H1 (cell line): ENCODE results near the gene FMNL2. TPM values are rescaled to one million over a fixed set of nuclear protein-coding genes. Genes with fewer than 3 reads are reported as not detected.

Source experiments
- CTCF ChIA-PET: fragments of 300-600 bp; sonication (Branson Sonifier 250); formaldehyde crosslinking; loops from one replicate; lab custom pipeline; 2021; ENCODE audit not compliant: partially characterized antibody; lab: Charles Lee
- POLR2A ChIA-PET: fragments of 300-600 bp; sonication (Branson Sonifier 250); formaldehyde crosslinking; loops from one replicate; lab custom pipeline; 2021; ENCODE audit warnings: inconsistent platforms; ENCODE audit not compliant: partially characterized antibody; lab: Charles Lee
- DNase-seq, 2 experiments: peaks; one replicate each; pipeline versions ENCODE4 v3.0.0 to v3.0.0-alpha.2; 2010 to 2022; ENCODE audit warnings: low spot score in 2 of 2, low read depth in 1 of 2, mixed read lengths in 1 of 2
- FAIRE-seq: peaks from 2 replicates; lab custom pipeline; 2011; peaks lifted over from hg19 to GRCh38; lab: Jason Lieb, UNC
- H2AFZ ChIP-seq: 2 replicates; pipeline ENCODE4 v1.8.1; 2012; ENCODE audit warnings: low read length, inconsistent platforms
- H2AK5ac ChIP-seq: 2 replicates; pipeline ENCODE4 v1.6.1; 2013; ENCODE audit warnings: low read depth, low read length
- H2BK120ac ChIP-seq: replicated peaks from 2 replicates; pipeline ENCODE3; 2013; ENCODE audit warnings: low read depth, low read length, inconsistent platforms
- H2BK12ac ChIP-seq: 2 replicates; pipeline ENCODE4 v1.6.1; 2013; ENCODE audit warnings: low read depth, low read length
- H2BK15ac ChIP-seq: 2 replicates; pipeline ENCODE4 v1.6.1; 2013; ENCODE audit warnings: low read length
- H2BK20ac ChIP-seq: 2 replicates; pipeline ENCODE4 v1.6.1; 2013; ENCODE audit warnings: low read length
- H2BK5ac ChIP-seq: 2 replicates; pipeline ENCODE4 v1.6.1; 2013; ENCODE audit warnings: low read depth, low read length
- H3K14ac ChIP-seq: 2 replicates; pipeline ENCODE4 v1.6.1; 2013; ENCODE audit warnings: inconsistent platforms; ENCODE audit not compliant: insufficient read length
- H3K18ac ChIP-seq: 2 replicates; pipeline ENCODE4 v1.6.1; 2013; ENCODE audit warnings: low read length; ENCODE audit errors: extremely low read depth
- H3K23ac ChIP-seq: 2 replicates; pipeline ENCODE4 v1.6.1; 2013; ENCODE audit warnings: inconsistent platforms; ENCODE audit not compliant: insufficient read length
- H3K23me2 ChIP-seq: 2 replicates; pipeline ENCODE4 v1.6.1; 2013; ENCODE audit warnings: low read depth, low read length
- H3K27ac ChIP-seq: 2 replicates; pipeline ENCODE4 v1.6.1; 2011; ENCODE audit warnings: low read depth, low read length, inconsistent platforms
- H3K27me3 ChIP-seq, 4 experiments: replicated peaks in 1 of 4; 1 replicate in 1 of 4; 2 replicates in 3 of 4; pipeline versions ENCODE4 v1.6.1 to v1.8.1; 2011 to 2013; ENCODE audit warnings: low read length in 3 of 4, mild to moderate bottlenecking in 3 of 4, inconsistent platforms in 2 of 4, mixed read lengths in 2 of 4, moderate library complexity in 1 of 4; ENCODE audit not compliant: control insufficient read depth in 3 of 4, insufficient read depth in 3 of 4; ENCODE audit errors: extremely low read depth in 1 of 4
- H3K36me3 ChIP-seq, 4 experiments: 2 replicates each; pipeline versions ENCODE4 v1.6.1 to v1.8.1; 2011 to 2013; ENCODE audit warnings: mild to moderate bottlenecking in 4 of 4, low read length in 3 of 4, moderate library complexity in 2 of 4, control low read depth in 1 of 4, inconsistent platforms in 1 of 4; ENCODE audit not compliant: insufficient read depth in 4 of 4, control insufficient read depth in 2 of 4
- H3K4ac ChIP-seq: replicated peaks from 2 replicates; pipeline ENCODE3; 2013; ENCODE audit warnings: low read length, low read depth, mixed read lengths, inconsistent platforms; ENCODE audit not compliant: insufficient read length
- H3K4me1 ChIP-seq, 4 experiments: replicated peaks in 1 of 4; 1 replicate in 1 of 4; 2 replicates in 3 of 4; pipeline versions ENCODE4 v1.6.1 to v1.8.1; 2011 to 2013; ENCODE audit warnings: low read length in 3 of 4, inconsistent platforms in 2 of 4, mixed read lengths in 1 of 4; ENCODE audit not compliant: insufficient read depth in 4 of 4, control insufficient read depth in 3 of 4
- H3K4me2 ChIP-seq, 2 experiments: 2 replicates each; pipeline versions ENCODE4 v1.6.1 to v1.8.1; 2011 to 2013; ENCODE audit warnings: low read depth in 2 of 2, low read length in 2 of 2, control low read depth in 1 of 2, inconsistent platforms in 1 of 2, mild to moderate bottlenecking in 1 of 2; ENCODE audit not compliant: insufficient read depth in 1 of 2
- H3K4me3 ChIP-seq, 4 experiments: fragments of 200-600, 300-600 bp in 1 of 4; sonication (generic), shearing (Covaris generic), sonication (Bioruptor Twin) in 1 of 4; 2 replicates each; pipeline versions ENCODE4 v1.5.1 to v1.8.1; 2011 to 2016; ENCODE audit warnings: low read length in 4 of 4, low read depth in 3 of 4, control low read depth in 2 of 4, inconsistent platforms in 2 of 4, mild to moderate bottlenecking in 2 of 4, mixed read lengths in 1 of 4, moderate library complexity in 1 of 4; ENCODE audit not compliant: insufficient read depth in 2 of 4; ENCODE audit errors: extremely low read depth in 1 of 4
- H3K56ac ChIP-seq: replicated peaks from 2 replicates; pipeline ENCODE3; 2013; ENCODE audit warnings: low read depth, mild to moderate bottlenecking, mixed read lengths, low read length, inconsistent platforms; ENCODE audit not compliant: insufficient read length
- H3K79me1 ChIP-seq: 2 replicates; pipeline ENCODE4 v1.6.1; 2013; ENCODE audit warnings: low read depth, low read length, control low read depth
- H3K79me2 ChIP-seq, 2 experiments: 2 replicates each; pipeline versions ENCODE4 v1.6.1 to v1.8.1; 2012 to 2013; ENCODE audit warnings: low read length in 2 of 2, mild to moderate bottlenecking in 2 of 2, inconsistent platforms in 1 of 2; ENCODE audit not compliant: insufficient read depth in 2 of 2, control insufficient read depth in 1 of 2
- H3K9ac ChIP-seq, 4 experiments: replicated peaks in 1 of 4; 1 replicate in 1 of 4; 2 replicates in 3 of 4; pipeline versions ENCODE4 v1.6.1 to v1.8.1; 2011 to 2013; ENCODE audit warnings: low read depth in 3 of 4, low read length in 3 of 4, control low read depth in 2 of 4, mild to moderate bottlenecking in 2 of 4, moderate library complexity in 2 of 4, inconsistent platforms in 1 of 4; ENCODE audit errors: extremely low read depth in 1 of 4
- H3K9me3 ChIP-seq, 2 experiments: 2 replicates each; pipeline versions ENCODE4 v1.6.1 to v1.8.1; 2012 to 2013; ENCODE audit warnings: mild to moderate bottlenecking in 2 of 2, moderate library complexity in 2 of 2, control low read depth in 1 of 2, inconsistent platforms in 1 of 2, low read depth in 1 of 2, low read length in 1 of 2, mixed read lengths in 1 of 2; ENCODE audit not compliant: insufficient read depth in 2 of 2
- H4K20me1 ChIP-seq, 2 experiments: replicated peaks in 1 of 2; 2 replicates each; pipeline versions ENCODE3 to v1.8.1; 2011 to 2013; ENCODE audit warnings: inconsistent platforms in 2 of 2, low read length in 2 of 2, mild to moderate bottlenecking in 1 of 2; ENCODE audit not compliant: insufficient read depth in 2 of 2, control insufficient read depth in 1 of 2
- H4K5ac ChIP-seq: 2 replicates; pipeline ENCODE4 v1.6.1; 2013; ENCODE audit warnings: low read length, low read depth, mixed read lengths, inconsistent platforms; ENCODE audit not compliant: insufficient read length
- H4K8ac ChIP-seq: 2 replicates; pipeline ENCODE4 v1.8.0; 2013; ENCODE audit warnings: mild to moderate bottlenecking, moderate library complexity, low read length, inconsistent platforms; ENCODE audit not compliant: insufficient read depth; ENCODE audit errors: extremely low read depth
- H4K91ac ChIP-seq: replicated peaks from 2 replicates; pipeline ENCODE3; 2013; ENCODE audit warnings: low read length, mixed read lengths, inconsistent platforms; ENCODE audit not compliant: insufficient read length
- BCL11A ChIP-seq, 2 experiments: IDR thresholded peaks; one replicate each; pipeline ENCODE4 v1.6.1; 2011; ENCODE audit warnings: low read depth in 2 of 2, low read length in 2 of 2, mild to moderate bottlenecking in 2 of 2
- CBX5 ChIP-seq: fragments of 300-800, 300-1000 bp; sonication (generic); IDR thresholded peaks from 2 replicates; pipeline ENCODE4 v1.7.1; 2016; ENCODE audit warnings: antibody characterized with exemption, low read length, low read depth
- NANOG ChIP-seq: IDR thresholded peaks from 2 replicates; pipeline ENCODE4 v1.6.1; 2011; ENCODE audit warnings: low read length, low read depth, mild to moderate bottlenecking, inconsistent platforms; ENCODE audit not compliant: insufficient read depth, poor library complexity, severe bottlenecking
- RBBP5 ChIP-seq: IDR thresholded peaks from 2 replicates; pipeline ENCODE4 v1.7.1; 2012; ENCODE audit warnings: low read depth, mild to moderate bottlenecking, inconsistent platforms, low read length, moderate library complexity, borderline replicate concordance
- SIX5 ChIP-seq: IDR thresholded peaks from 2 replicates; pipeline ENCODE4 v1.6.1; 2011; ENCODE audit warnings: mild to moderate bottlenecking, low read depth, low read length
- WGBS, 2 experiments: shearing (Covaris generic) in 1 of 2; methylation state at CpG; one replicate each; pipeline versions ENCODE4 v1.1.6 to v1.1.7; 2013 to 2015; ENCODE audit warnings: low lambda C conversion rate in 2 of 2, mixed read lengths in 2 of 2, inconsistent platforms in 1 of 2, low coverage in 1 of 2, missing lambda C conversion rate in 1 of 2; ENCODE audit not compliant: insufficient replicate concordance in 2 of 2, insufficient coverage in 1 of 2, insufficient read length in 1 of 2; ENCODE audit errors: extremely low coverage in 1 of 2, missing lambda C conversion rate in 1 of 2; 5-methylcytosine and 5-hydroxymethylcytosine counted together
- polyA plus RNA-seq, 7 experiments: library from polyadenylated mRNA; depleted of rRNA in 3 of 7; stranded (reverse) in 5 of 7; unstranded in 2 of 7; fragments of >200 nt in 5 of 7; fragments of 200-250 nt in 2 of 7; gene quantifications; 1 replicate in 5 of 7; 2 replicates in 1 of 7; 4 replicates in 1 of 7; pipeline versions ENCODE4 v1.2.1 to v1.2.3, GENCODE V29; 2011 to 2013; ENCODE audit warnings: missing spikeins in 2 of 7, mixed read lengths in 2 of 7
- total RNA-seq: library from RNA; stranded (reverse); fragmentation: NEBNext Ultra II Directional; extraction: Animal tissue kit (Norgen Biotek cat#: 25700); gene quantifications from 2 replicates; pipeline ENCODE4 v1.2.1, GENCODE V29; 2021
- TF ChIP-seq, protein P1 (sequence below): IDR thresholded peaks from 2 replicates; pipeline ENCODE4 v1.6.1; 2011; ENCODE audit warnings: low read depth, mild to moderate bottlenecking, low read length; ENCODE audit not compliant: insufficient read depth

FMNL2 gene
- total and polyA plus RNA-seq, 2 of the 8 experiments (the other 6 are each of a cell fraction or from before 2014, with no cell fraction given), result 15.5 to 45.1 TPM

DNA sequence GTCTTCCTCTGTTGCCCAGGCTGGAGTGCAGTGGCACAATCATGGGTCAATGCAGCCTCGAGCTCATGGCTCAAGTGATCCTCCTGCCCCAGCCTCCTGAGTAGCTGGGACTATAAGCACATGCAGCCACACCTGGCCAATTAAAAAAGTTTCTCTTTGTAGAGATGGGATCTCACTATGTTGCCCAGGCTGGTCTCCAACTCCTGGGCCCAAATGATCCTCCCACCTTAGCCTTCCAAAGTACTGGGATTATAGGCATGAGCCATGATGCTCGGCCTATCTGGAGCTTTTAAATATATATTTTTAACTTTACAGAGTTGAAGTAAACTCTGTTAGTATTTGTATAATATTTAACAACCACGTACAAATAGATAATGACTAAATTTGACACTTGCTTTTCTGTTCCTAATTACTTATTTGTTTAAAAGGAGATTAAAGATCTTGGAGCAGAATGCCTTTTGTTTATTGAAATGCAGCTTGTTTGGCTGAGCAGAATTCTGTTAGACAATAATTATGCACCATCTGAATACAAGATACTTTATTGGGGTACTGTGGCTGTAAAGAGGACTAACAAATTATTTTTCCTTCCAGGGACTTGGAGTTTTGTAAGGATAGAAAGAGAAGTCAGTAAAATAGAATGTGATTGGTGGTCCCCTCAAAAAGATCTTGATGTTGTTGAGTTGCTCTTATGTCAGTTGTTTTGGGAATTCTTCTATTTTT, 175.0 kb downstream of the FMNL2 start:
- Histone ChIP-seq H2BK12ac (no peak overlapping the region), H3K23me2 (no peaks in the 10 kb centered on the region), H3K27me3 (no peaks in the 10 kb centered on the region), H4K20me1 (no peaks in the 10 kb centered on the region), H3K27ac (no peak overlapping the region), H3K18ac (no peak overlapping the region), H2AFZ (no peak overlapping the region), H2BK5ac (no peak overlapping the region), H3K4me2 (no peak overlapping the region), H3K4ac (no peak overlapping the region), H3K56ac (no peak overlapping the region), H2BK15ac (no peak overlapping the region), H4K5ac (no peak overlapping the region), H4K8ac (no peak overlapping the region), H3K36me3 (no peaks in the 10 kb centered on the region), H3K14ac (no peak overlapping the region), H3K4me3 (no peak overlapping the region), H3K9ac (no peak overlapping the region), H3K4me1 (peaks cover 0 to 2% (median 0%) of the 10 kb centered on the region in 4 experiments; a peak in 1 of 7 replicates), H2AK5ac (no peak overlapping the region), H2BK20ac (no peak overlapping the region), H3K79me1 (no peaks in the 10 kb centered on the region; the same call in 1 of the 2 replicates), H3K9me3 (no peaks in the 10 kb centered on the region), H3K79me2 (peaks cover 5 to 82% of the 10 kb centered on the region in 2 experiments; a peak in 3 of 4 replicates), H4K91ac (no peak overlapping the region), H2BK120ac (no peak overlapping the region), H3K23ac (no peak overlapping the region)
- 88% methylated on average over 3 of the region's 3 CpGs; no CpG with 5 or more reads in 1 of the 2 experiments for WGBS, 2 experiments
- no peak for DNase-seq
- FAIRE-seq, result no peak
- POLR2A ChIA-PET, result no interaction called here
- CTCF ChIA-PET, result no interaction called here
- TF ChIP-seq CBX5 (no peak), RBBP5 (no peak), NANOG (no peak), BCL11A (IDR thresholded peaks at IDR 0.05; ENCODE audit: low read depth in 2 of 2, low read length in 2 of 2) (no peak), SIX5 (no peak)
- TF ChIP-seq, protein P1, sequence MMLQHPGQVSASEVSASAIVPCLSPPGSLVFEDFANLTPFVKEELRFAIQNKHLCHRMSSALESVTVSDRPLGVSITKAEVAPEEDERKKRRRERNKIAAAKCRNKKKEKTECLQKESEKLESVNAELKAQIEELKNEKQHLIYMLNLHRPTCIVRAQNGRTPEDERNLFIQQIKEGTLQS, result no peak
